ENCODE measurements around the gene AGPAT4. TPM values are rescaled to one million over a fixed set of nuclear protein-coding genes. Genes with fewer than 3 reads are reported as not detected.

The AGPAT4 gene
- total RNA-seq, 3 donors from 2014 or later, result 4.6 to 10.5 (median 6.2) TPM

- no peak overlapping the region for H3K27ac ChIP-seq
- no peak for TF ChIP-seq CTCF (IDR thresholded peaks at IDR 0.05)
- no peak for TF ChIP-seq POLR2A (IDR thresholded peaks at IDR 0.05)
- no peak for TF ChIP-seq POLR2AphosphoS5 (IDR thresholded peaks at IDR 0.05)
Observed at GRCh38 chr6:161169035-161169434, 104.8 kb downstream of the AGPAT4 start.

GRCh38 chr6:161168281-161168891 lies 105.5 kb downstream of the AGPAT4 start:
- TF ChIP-seq CTCF (IDR thresholded peaks at IDR 0.05), result no peak
- no peak for TF ChIP-seq POLR2AphosphoS5 (IDR thresholded peaks at IDR 0.05)
- no peak for TF ChIP-seq POLR2A (IDR thresholded peaks at IDR 0.05)
- Histone ChIP-seq H3K36me3 (no peaks in the 10 kb centered on the region), H3K27me3 (no peaks in the 10 kb centered on the region), H3K27ac (no peak overlapping the region), H3K4me1 (no peaks in the 10 kb centered on the region), H3K9me3 (no peaks in the 10 kb centered on the region), H3K4me3 (no peak overlapping the region)
- no peak for DNase-seq (ENCODE audit: low spot score in 2 of 2)
- intact Hi-C loops (cut with DNase I; ENCODE audit: low total_unique reads), result no loop called here

More at GRCh38 chr6:161169035-161169434, 104.8 kb downstream of the AGPAT4 start:
- no peak for DNase-seq (ENCODE audit: low spot score in 2 of 2)
- Histone ChIP-seq H3K4me1 (no peaks in the 10 kb centered on the region), H3K36me3 (no peaks in the 10 kb centered on the region), H3K4me3 (no peak overlapping the region), H3K27me3 (no peaks in the 10 kb centered on the region), H3K9me3 (no peaks in the 10 kb centered on the region)
- intact Hi-C loops (cut with DNase I; ENCODE audit: low total_unique reads), result no loop called here

- Histone ChIP-seq H3K27me3 (no peaks in the 10 kb centered on the region), H3K4me1 (no peaks in the 10 kb centered on the region), H3K4me3 (no peak overlapping the region), H3K9me3 (no peaks in the 10 kb centered on the region), H3K36me3 (no peaks in the 10 kb centered on the region), H3K27ac (no peak overlapping the region)
- intact Hi-C loops (cut with DNase I; ENCODE audit: low total_unique reads), result no loop called here
- TF ChIP-seq POLR2AphosphoS5 (IDR thresholded peaks at IDR 0.05), result no peak
- no peak for TF ChIP-seq POLR2A (IDR thresholded peaks at IDR 0.05)
- TF ChIP-seq CTCF (IDR thresholded peaks at IDR 0.05), result no peak
- DNase-seq (ENCODE audit: low spot score in 2 of 2), result no peak
Observed at GRCh38 chr6:161166677-161167076, 107.2 kb downstream of the AGPAT4 start.

GRCh38 chr6:161166176-161166575 lies 107.7 kb downstream of the AGPAT4 start:
- DNase-seq (ENCODE audit: low spot score in 2 of 2), result no peak
- Histone ChIP-seq H3K9me3 (no peaks in the 10 kb centered on the region), H3K27ac (no peak overlapping the region), H3K27me3 (no peaks in the 10 kb centered on the region), H3K4me3 (no peak overlapping the region), H3K4me1 (no peaks in the 10 kb centered on the region), H3K36me3 (no peaks in the 10 kb centered on the region)
- intact Hi-C loops (cut with DNase I; ENCODE audit: low total_unique reads), result no loop called here
- TF ChIP-seq POLR2A (IDR thresholded peaks at IDR 0.05) (no peak), POLR2AphosphoS5 (IDR thresholded peaks at IDR 0.05) (no peak), CTCF (IDR thresholded peaks at IDR 0.05) (no peak)

GRCh38 chr6:161164182-161164625 lies 109.7 kb downstream of the AGPAT4 start:
- H3K36me3 ChIP-seq, result no peaks in the 10 kb centered on the region
- intact Hi-C loops (cut with DNase I; ENCODE audit: low total_unique reads), result no loop called here
- H3K4me3 ChIP-seq, result no peak overlapping the region
- no peaks in the 10 kb centered on the region for H3K9me3 ChIP-seq
- no peak overlapping the region for H3K27ac ChIP-seq
- H3K27me3 ChIP-seq, result no peaks in the 10 kb centered on the region
- H3K4me1 ChIP-seq, result no peaks in the 10 kb centered on the region
- TF ChIP-seq POLR2A (IDR thresholded peaks at IDR 0.05) (no peak), CTCF (IDR thresholded peaks at IDR 0.05) (no peak), POLR2AphosphoS5 (IDR thresholded peaks at IDR 0.05) (no peak)
- no peak for DNase-seq (ENCODE audit: low spot score in 2 of 2)

Measured in breast epithelium (tissue), 4 donors.